Measurements from ENCODE around the gene HPF1. TPM values are rescaled to one million over a fixed set of nuclear protein-coding genes. Genes with fewer than 3 reads are reported as not detected.

The HPF1 gene
- total and polyA plus RNA-seq, 2 of the 8 experiments (the other 6 are each of a cell fraction or from before 2014, with no cell fraction given): 14.1 to 32.5 TPM

- no peak overlapping the region for H2BK5ac ChIP-seq (ENCODE audit: low read depth, low read length)
- FAIRE-seq: no peak
- no peak overlapping the region for H2BK12ac ChIP-seq (ENCODE audit: low read depth, low read length)
- no peak for TF ChIP-seq SIN3A (conservative IDR thresholded peaks at IDR 0.05 in 1 of 2, IDR thresholded peaks at IDR 0.05 in 1 of 2; ENCODE audit: low read depth in 1 of 2, low read length in 2 of 2)
- TF ChIP-seq HDAC2 (IDR thresholded peaks at IDR 0.05; ENCODE audit: borderline replicate concordance in 1 of 2, low read depth in 2 of 2, low read length in 2 of 2): no peak
- peak; percentile 97 for TF ChIP-seq TEAD4 (IDR thresholded peaks at IDR 0.05; ENCODE audit: low read depth, low read length)
- TF ChIP-seq CHD1 (IDR thresholded peaks at IDR 0.05; ENCODE audit: low read depth, low read length): no peak
- no peak overlapping the region for H2AFZ ChIP-seq (ENCODE audit: low read length)
- DNase-seq (ENCODE audit: low read depth in 1 of 2, low spot score in 2 of 2): no peak
- no peaks in the 10 kb centered on the region for H3K79me2 ChIP-seq (ENCODE audit: control insufficient read depth in 1 of 2, insufficient read depth in 2 of 2, low read length in 2 of 2)
- H3K27me3 ChIP-seq (replicated peaks in 1 of 4; ENCODE audit: control insufficient read depth in 3 of 4, extremely low read depth in 1 of 4, insufficient read depth in 3 of 4, low read length in 3 of 4): peaks cover 0 to 6% (median 0%) of the 10 kb centered on the region in 4 experiments; a peak in 2 of 7 replicates
- no peak overlapping the region for H3K27ac ChIP-seq (ENCODE audit: low read depth, low read length)
- no peak overlapping the region for H3K9ac ChIP-seq (replicated peaks in 1 of 4; ENCODE audit: extremely low read depth in 1 of 4, low read depth in 3 of 4, low read length in 3 of 4)
- POLR2A ChIA-PET (ENCODE audit: partially characterized antibody): no interaction called here
- H3K23ac ChIP-seq (ENCODE audit: insufficient read length): no peak overlapping the region
- WGBS, 2 experiments (ENCODE audit: extremely low coverage in 1 of 2, insufficient coverage in 1 of 2, insufficient read length in 1 of 2, insufficient replicate concordance in 2 of 2, low coverage in 1 of 2, low lambda C conversion rate in 2 of 2, missing lambda C conversion rate in 1 of 2): 70% methylated on average over 4 of the region's 4 CpGs; no CpG with 5 or more reads in 1 of the 2 experiments
- H3K79me1 ChIP-seq (ENCODE audit: low read depth, low read length): no peaks in the 10 kb centered on the region
- no peaks in the 10 kb centered on the region for H3K36me3 ChIP-seq (ENCODE audit: control insufficient read depth in 2 of 4, insufficient read depth in 4 of 4, low read length in 3 of 4)
- H4K8ac ChIP-seq (ENCODE audit: extremely low read depth, insufficient read depth, low read length): no peak overlapping the region
- H2BK20ac ChIP-seq (ENCODE audit: low read length): no peak overlapping the region
- H4K91ac ChIP-seq (replicated peaks; ENCODE audit: insufficient read length, low read length): no peak overlapping the region
- no peak overlapping the region for H3K4me2 ChIP-seq (ENCODE audit: insufficient read depth in 1 of 2, low read depth in 2 of 2, low read length in 2 of 2)
- H3K4me1 ChIP-seq (replicated peaks in 1 of 4; ENCODE audit: control insufficient read depth in 3 of 4, insufficient read depth in 4 of 4, low read length in 3 of 4): no peaks in the 10 kb centered on the region; a peak in 1 of 7 replicates
- H3K23me2 ChIP-seq (ENCODE audit: low read depth, low read length): 0 out of 2 replicates have a peak, but pooled peaks cover 2% of the 10 kb centered on the region
- no peak overlapping the region for H2BK120ac ChIP-seq (replicated peaks; ENCODE audit: low read depth, low read length)
- H3K56ac ChIP-seq (replicated peaks; ENCODE audit: insufficient read length, low read depth, low read length): no peak overlapping the region
- no peak overlapping the region for H4K5ac ChIP-seq (ENCODE audit: insufficient read length, low read depth, low read length)
- no peak overlapping the region for H2BK15ac ChIP-seq (ENCODE audit: low read length)
- no peak overlapping the region for H3K4me3 ChIP-seq (ENCODE audit: extremely low read depth in 1 of 4, insufficient read depth in 2 of 4, low read depth in 3 of 4, low read length in 4 of 4)
- H3K4ac ChIP-seq (replicated peaks; ENCODE audit: insufficient read length, low read depth, low read length): no peak overlapping the region
- no peaks in the 10 kb centered on the region for H4K20me1 ChIP-seq (replicated peaks in 1 of 2; ENCODE audit: control insufficient read depth in 1 of 2, insufficient read depth in 2 of 2, low read length in 2 of 2)
- no peaks in the 10 kb centered on the region for H3K9me3 ChIP-seq (ENCODE audit: insufficient read depth in 2 of 2, low read depth in 1 of 2, low read length in 1 of 2)
- H2AK5ac ChIP-seq (ENCODE audit: low read depth, low read length): no peak overlapping the region
- no peak overlapping the region for H3K14ac ChIP-seq (ENCODE audit: insufficient read length)
- H3K18ac ChIP-seq (ENCODE audit: extremely low read depth, low read length): no peak overlapping the region
- CTCF ChIA-PET (ENCODE audit: partially characterized antibody): interaction anchor here (1.0 to 3.1 kb wide), 4 partner anchors 15 to 252 kb away, joined by 3 to 17 read pairs (median 3); no protein-coding TSS in a partner anchor
These were observed 37.8 kb upstream of the HPF1 start for GRCh38 chr4:169795585-169795984.
